GM21529 (cell line): Measurements from ENCODE around the gene LDAF1.
"Not testable (repeated sequence)": the region's sequence is repeated elsewhere in the genome, so short reads cannot be mapped to it uniquely, and the experiment has no call there.

Experiments used
- ATAC-seq: cut with Tn5 transposase; IDR thresholded peaks from one replicate; pipeline ENCODE4 v1.9.1; 2021; ENCODE audit not compliant: unreplicated experiment

Gene LDAF1

GRCh38 chr16:21161211-21161610 is 2.7 kb downstream of the LDAF1 start:
- ATAC-seq = no peak

DNA sequence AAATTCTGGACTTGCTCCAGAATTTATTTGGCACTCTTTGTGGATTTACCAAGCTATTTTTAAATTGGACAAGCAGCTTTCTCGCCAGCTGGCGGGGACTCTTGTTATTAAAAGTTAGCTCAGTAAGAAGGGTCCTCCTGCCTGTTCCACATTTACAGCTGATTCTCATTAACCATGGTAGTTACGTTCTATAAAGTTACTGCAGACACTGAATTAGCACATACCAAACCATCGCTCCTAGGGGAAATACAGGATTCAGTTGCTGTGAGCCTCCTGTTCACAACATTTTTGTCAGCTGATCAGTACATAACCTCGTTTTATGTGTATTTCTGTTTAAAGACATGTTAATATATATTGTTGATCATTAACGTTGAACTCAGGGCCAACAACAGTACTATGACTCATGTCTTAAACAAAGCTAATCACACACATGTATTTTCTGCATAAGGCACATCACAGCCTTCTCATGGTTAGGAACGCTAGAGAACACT is 4.2 kb downstream of the LDAF1 start:
- ATAC-seq = no peak

DNA sequence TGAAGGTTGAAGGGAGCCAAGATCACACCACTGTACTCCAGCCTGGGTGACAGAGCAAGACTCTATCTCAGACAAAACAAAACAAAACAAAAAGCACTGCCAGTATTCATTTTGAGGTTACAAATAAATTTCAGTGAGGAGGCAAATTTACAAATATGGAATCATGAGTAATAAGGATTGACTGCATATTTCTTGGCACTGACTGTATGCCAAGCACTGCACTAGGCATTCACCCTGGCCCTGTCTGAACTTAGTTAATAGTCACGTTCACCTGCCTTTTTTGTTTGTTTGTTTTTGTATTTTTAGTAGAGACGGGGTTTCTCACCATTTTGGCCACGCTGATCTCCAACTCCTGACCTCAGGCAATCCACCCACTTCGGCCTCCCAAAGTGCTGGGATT is 5.1 kb downstream of the LDAF1 start:
- ATAC-seq = no peak

GRCh38 chr16:21164521-21165168 is 6.2 kb downstream of the LDAF1 start:
- no peak for ATAC-seq

- ATAC-seq = no peak
Observed at GRCh38 chr16:21166561-21166961, 8.1 kb downstream of the LDAF1 start.

DNA sequence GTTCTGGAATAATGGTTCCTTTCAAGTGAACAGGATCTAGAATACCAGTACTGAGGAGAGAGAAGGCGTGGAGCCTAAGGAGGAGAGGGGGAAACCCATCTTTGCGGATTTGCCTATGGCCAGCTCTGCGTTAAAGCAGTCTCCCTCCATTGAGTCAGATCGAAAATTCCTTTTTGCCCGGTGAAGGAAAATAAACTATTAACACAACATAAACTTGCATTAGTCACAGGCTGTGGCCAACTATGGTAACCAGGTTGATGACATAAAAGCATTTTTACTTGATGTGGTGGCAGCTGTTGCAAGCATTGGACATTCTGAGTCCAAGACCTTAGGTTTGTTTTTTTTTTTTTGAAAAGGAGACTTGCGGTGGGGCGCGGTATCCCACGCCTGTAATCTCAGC is 8.9 kb downstream of the LDAF1 start:
- no peak for ATAC-seq

DNA sequence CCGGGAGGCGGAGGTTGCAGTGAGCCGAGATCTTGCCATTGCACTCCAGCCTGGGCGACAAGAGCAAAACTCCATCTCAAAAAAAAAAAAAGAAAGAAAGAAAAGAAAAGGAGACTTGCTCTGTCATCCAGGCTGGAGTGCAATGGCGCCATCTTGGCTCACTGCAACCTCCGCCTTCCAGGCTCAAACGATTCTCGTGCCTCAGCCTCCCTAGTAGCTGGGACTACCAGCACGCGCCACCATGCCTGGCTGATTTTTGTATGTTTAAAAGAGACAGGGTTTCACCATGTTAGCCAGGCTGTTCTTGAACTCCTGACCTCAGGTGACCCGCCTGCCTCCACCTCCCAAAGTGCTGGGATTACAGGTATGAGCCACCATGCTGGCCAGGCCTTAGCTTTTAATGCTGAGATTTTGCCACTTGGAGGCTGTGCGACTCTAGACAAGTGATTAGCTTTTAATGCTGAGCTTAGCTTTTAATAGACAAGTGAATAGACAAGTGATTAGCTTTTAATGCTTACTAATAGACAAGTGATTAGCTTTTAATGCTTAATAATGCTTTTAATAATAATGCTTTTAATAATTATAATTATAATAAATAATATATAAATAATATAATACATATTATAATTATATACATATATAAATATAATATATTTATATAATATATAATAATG is 9.6 kb downstream of the LDAF1 start:
- no peak for ATAC-seq

GRCh38 chr16:21169249-21169981 is 10.9 kb downstream of the LDAF1 start:
- no peak for ATAC-seq

GRCh38 chr16:21170116-21170515 is 11.6 kb downstream of the LDAF1 start:
- ATAC-seq = not testable (repeated sequence)

DNA sequence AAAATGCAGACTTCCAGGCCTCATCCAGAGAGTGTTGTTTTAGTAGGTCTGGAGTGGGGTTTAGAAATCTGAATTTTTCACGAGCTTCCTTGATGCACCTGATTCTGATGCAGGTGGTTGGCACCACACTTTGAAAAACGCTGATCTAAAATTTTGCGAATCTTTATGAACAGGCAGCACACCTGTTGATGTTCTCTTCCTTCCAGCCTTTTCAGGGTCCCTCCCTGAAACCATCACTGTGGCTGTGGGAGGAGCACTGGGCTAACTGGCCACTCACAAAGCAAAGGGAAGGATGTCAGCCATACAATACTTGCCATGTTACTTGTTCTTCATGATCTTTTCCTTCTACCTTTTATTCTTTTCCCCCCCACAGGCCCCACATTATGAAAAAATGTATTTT is 14.2 kb downstream of the LDAF1 start:
- no peak for ATAC-seq

GRCh38 chr16:21175397-21175796 is 16.9 kb downstream of the LDAF1 start:
- no peak for ATAC-seq

GRCh38 chr16:21179126-21179982 is 20.9 kb downstream of the LDAF1 start:
- ATAC-seq = no peak

DNA sequence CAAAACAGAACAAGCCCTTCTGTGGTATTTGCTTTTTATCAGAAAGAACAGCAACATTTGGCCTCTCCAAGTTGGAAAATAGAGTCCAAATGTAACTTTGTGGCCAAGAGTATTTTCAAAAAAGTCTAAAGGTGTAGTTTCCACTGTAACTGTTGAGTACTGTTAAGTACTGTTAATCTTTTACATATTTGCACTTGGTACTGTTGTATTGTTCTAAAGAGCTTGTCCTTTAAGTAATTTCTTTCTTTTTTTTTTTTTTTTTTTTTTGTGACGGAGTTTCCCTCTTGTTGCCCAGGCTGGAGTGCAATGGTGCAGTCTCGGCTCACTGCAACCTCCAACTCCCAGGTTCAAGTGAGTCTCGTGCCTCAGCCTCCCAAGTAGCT is 21.5 kb downstream of the LDAF1 start:
- ATAC-seq = no peak

DNA sequence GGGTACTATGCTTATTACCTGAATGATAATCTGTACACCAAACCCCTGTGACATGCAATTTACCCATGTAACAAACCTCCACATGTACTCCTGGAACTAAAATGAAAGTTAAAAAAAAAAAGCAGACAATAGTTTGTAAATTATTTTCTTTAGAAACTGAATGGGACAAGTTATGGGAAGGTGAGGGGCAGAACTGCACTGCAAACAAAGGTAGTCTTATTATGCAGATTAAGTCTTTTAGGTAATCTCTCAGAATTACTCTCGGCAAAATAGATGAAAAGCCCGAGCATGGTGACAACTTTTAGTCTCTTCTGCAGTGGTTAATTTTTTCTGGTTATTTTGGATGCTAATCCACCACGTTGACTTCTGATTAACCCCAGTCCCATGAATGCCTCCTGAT is 25.5 kb downstream of the LDAF1 start:
- no peak for ATAC-seq

GRCh38 chr16:21184834-21185233 is 26.4 kb downstream of the LDAF1 start:
- no peak for ATAC-seq

DNA sequence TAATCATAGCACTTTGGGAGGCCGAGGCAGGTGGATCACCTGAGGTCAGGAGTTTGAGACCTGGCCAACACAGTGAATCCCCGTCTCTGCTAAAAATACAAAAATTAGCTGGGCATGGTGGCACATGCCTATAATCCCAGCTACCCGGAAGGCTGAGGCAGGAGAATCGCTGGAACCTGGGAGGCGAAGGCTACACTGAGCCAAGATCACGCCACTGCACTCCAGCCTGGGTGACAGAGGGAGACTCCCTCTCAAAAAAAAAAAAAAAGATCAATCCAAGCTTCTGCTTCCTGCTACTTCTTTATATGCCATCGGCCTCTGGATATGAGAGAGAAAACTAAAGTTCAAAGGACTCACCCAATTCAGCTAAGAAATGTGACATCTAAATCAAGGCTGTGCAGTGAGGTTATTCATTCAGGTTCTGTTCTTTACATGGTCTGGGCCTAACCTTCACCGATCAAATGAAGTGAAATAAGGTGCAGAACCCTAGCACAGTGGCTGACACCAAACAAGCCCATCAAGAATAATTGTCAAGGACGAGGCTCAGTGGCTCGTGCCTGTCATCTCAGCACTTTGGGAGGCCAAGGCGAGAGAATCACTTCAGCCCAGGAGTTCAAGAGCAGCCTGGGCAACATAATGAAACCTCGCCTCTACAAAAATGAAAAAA is 27.3 kb downstream of the LDAF1 start:
- ATAC-seq = no peak

DNA sequence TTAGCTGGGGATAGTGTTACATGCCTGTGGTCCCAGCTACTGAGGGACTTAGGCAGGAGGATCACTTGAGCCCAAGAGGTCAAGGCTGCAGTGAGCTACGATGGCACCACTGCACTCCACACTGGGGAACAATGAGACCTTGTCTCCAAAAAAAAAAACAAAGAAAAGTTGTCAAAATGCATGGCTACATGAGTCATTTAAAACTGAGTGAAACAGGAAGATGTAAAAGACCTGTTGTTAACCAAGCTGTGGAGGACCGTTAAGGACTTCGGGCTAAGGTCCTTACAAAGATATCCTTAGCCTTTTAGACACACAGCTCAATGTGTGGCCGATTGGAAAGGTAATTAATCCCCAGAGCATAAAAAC is 27.8 kb downstream of the LDAF1 start:
- no peak for ATAC-seq

GRCh38 chr16:21189311-21189710 is 30.8 kb downstream of the LDAF1 start:
- no peak for ATAC-seq

DNA sequence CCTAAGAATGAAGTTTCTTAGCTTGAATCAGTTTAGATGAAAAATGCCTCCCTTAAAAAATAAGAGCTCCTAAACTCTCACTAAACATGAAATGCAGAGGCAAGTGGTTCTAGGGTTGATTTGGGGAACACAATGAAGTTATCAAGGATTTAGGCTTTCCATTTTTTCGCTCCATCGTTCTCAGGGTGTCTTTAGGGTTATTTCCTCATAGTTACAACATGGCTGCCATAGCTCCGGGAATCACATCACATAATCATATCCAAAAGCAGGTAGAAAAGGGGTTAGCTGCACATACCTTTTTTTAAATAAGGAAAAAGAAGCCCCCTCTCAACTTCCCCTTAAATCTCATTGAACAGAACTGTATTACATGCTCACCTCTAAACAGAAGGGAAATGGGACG is 31.5 kb downstream of the LDAF1 start:
- ATAC-seq = no peak

GRCh38 chr16:21190599-21190998 is 32.1 kb downstream of the LDAF1 start:
- no peak for ATAC-seq

- ATAC-seq = no peak
Observed at GRCh38 chr16:21192991-21193390, 34.5 kb downstream of the LDAF1 start.
